Calu3 (cell line): ENCODE data around the gene PXDN. TPM values are rescaled to one million over a fixed set of nuclear protein-coding genes. Genes with fewer than 3 reads are reported as not detected.

Experiments
- BruUV-seq: library from RNA; stranded (reverse); fragments of 400-500 nt; replicated peaks from 2 replicates; lab custom pipeline; 2021; lab: Mats Ljungman, UMichigan
- CTCF ChIA-PET: fragments of 300-600 bp; sonication (Branson Sonifier 250); formaldehyde crosslinking; loops from one replicate; lab custom pipeline; 2022; ENCODE audit warnings: antibody characterized with exemption; lab: Charles Lee
- DNase-seq: peaks from one replicate; pipeline ENCODE4 v3.0.0; 2022
- H3K27ac Mint-ChIP-seq: one replicate; pipeline ENCODE4 v1.8.0; 2022; ENCODE audit warnings: mixed read lengths; ENCODE audit not compliant: unreplicated experiment
- H3K27me3 Mint-ChIP-seq: one replicate; pipeline ENCODE4 v1.8.0; 2022; ENCODE audit warnings: mixed read lengths; ENCODE audit not compliant: unreplicated experiment
- H3K36me3 Mint-ChIP-seq: one replicate; pipeline ENCODE4 v1.8.0; 2022; ENCODE audit warnings: mild to moderate bottlenecking, moderate library complexity, mixed read lengths; ENCODE audit not compliant: insufficient read depth, unreplicated experiment
- H3K4me1 Mint-ChIP-seq: one replicate; pipeline ENCODE4 v1.8.0; 2022; ENCODE audit warnings: mild to moderate bottlenecking, low read depth, mixed read lengths; ENCODE audit not compliant: unreplicated experiment
- H3K4me3 Mint-ChIP-seq: one replicate; pipeline ENCODE4 v1.8.0; 2022; ENCODE audit warnings: mild to moderate bottlenecking, low read depth, moderate library complexity, mixed read lengths; ENCODE audit not compliant: unreplicated experiment
- H3K9me3 Mint-ChIP-seq: one replicate; pipeline ENCODE4 v1.8.0; 2022; ENCODE audit warnings: low read depth, mixed read lengths; ENCODE audit not compliant: unreplicated experiment
- CTCF ChIP-seq: fragments of 200-600 bp; IDR thresholded peaks from one replicate; pipeline ENCODE4 v1.8.0; 2022; ENCODE audit warnings: antibody characterized with exemption; ENCODE audit not compliant: unreplicated experiment
- intact Hi-C: fragments of 100-400 bp; cut with micrococcal nuclease; formaldehyde crosslinking; loops from one replicate; pipeline ENCODE4 v1.10.0; 2022; ENCODE audit not compliant: unreplicated experiment
- total RNA-seq: library from RNA; stranded (reverse); gene quantifications from 2 replicates; pipeline ENCODE4 v1.2.3, GENCODE V29; 2022

PXDN gene
- total RNA-seq, 1 experiment from 2014 or later: not detected

GRCh38 chr2:1656961-1657841, 87.1 kb downstream of the PXDN start:
- Mint-ChIP-seq H3K9me3 (peaks cover 10% of the 10 kb centered on the region), H3K27me3 (no peaks in the 10 kb centered on the region), H3K4me1 (no peaks in the 10 kb centered on the region), H3K4me3 (no peak overlapping the region), H3K27ac (no peak overlapping the region), H3K36me3 (no peaks in the 10 kb centered on the region)
- no peak for TF ChIP-seq CTCF
- DNase-seq: no peak
- BruUV-seq: no TSS peak
- intact Hi-C loops: no loop called here
- CTCF ChIA-PET: no interaction called here

- CTCF ChIA-PET: no interaction called here
- no peaks in the 10 kb centered on the region for H3K4me1 Mint-ChIP-seq
- no peak for DNase-seq
- H3K9me3 Mint-ChIP-seq: peaks cover 10% of the 10 kb centered on the region
- no peaks in the 10 kb centered on the region for H3K27me3 Mint-ChIP-seq
- H3K36me3 Mint-ChIP-seq: no peaks in the 10 kb centered on the region
- H3K27ac Mint-ChIP-seq: no peak overlapping the region
- no peak for TF ChIP-seq CTCF
- H3K4me3 Mint-ChIP-seq: no peak overlapping the region
- intact Hi-C loops: no loop called here
- no TSS peak for BruUV-seq
These were observed 87.9 kb downstream of the PXDN start for GRCh38 chr2:1656326-1656960.

GRCh38 chr2:1655461-1655860, 88.9 kb downstream of the PXDN start:
- no peak for TF ChIP-seq CTCF

GRCh38 chr2:1654696-1655374, 89.5 kb downstream of the PXDN start:
- peaks cover 15% of the 10 kb centered on the region for H3K9me3 Mint-ChIP-seq
- H3K36me3 Mint-ChIP-seq: no peaks in the 10 kb centered on the region
- no TSS peak for BruUV-seq
- CTCF ChIA-PET: no interaction called here
- no peak overlapping the region for H3K27ac Mint-ChIP-seq
- H3K4me1 Mint-ChIP-seq: no peaks in the 10 kb centered on the region
- intact Hi-C loops: no loop called here
- no peaks in the 10 kb centered on the region for H3K27me3 Mint-ChIP-seq
- no peak for TF ChIP-seq CTCF
- H3K4me3 Mint-ChIP-seq: no peak overlapping the region
- DNase-seq: no peak

More at GRCh38 chr2:1655461-1655860, 88.9 kb downstream of the PXDN start:
- Mint-ChIP-seq H3K27ac (no peak overlapping the region), H3K27me3 (no peaks in the 10 kb centered on the region), H3K4me3 (no peak overlapping the region), H3K9me3 (peaks cover 9% of the 10 kb centered on the region), H3K4me1 (no peaks in the 10 kb centered on the region), H3K36me3 (no peaks in the 10 kb centered on the region)
- intact Hi-C loops: no loop called here
- CTCF ChIA-PET: no interaction called here
- BruUV-seq: no TSS peak
- DNase-seq: no peak
